ENCODE data around the gene TAGLN2.
A peak's percentile ranks its signal among the peaks of the same experiment; 100 is the strongest.

TAGLN2 gene

DNA sequence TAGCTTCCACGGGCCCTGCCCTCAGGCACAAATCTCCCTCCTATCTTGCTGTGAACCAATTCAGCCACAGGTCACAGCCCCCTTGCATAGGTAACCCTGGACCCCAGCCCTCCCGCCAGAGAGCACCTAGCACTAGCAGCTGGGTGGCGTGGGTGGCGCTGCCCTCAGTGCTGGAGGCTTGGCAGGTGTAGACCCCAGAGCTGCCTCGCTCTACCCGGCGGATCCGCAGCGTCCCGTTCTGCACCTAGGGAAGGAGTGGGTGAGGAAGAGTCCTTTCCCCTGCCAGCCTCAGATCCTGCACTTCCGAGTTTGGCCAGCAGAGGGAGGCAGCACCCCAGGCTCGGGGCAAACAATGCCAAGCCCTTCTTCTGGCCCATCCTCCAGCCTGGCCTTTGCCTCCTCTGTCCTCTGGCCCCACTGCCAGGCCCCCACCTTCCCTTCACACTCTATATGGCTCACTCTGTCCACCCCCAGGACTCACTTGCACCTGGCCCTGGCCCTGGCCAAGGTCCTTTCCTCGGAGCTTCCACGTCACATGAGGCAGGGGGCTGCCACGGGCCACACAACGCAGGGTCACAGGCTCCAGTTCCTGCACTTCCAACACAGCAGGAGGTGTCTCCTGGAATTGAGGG, 11.1 kb upstream of the TAGLN2 start:
- DNase-seq (ENCODE audit: low spot score) = peak; percentile 89
- TF ChIP-seq, protein P1, sequence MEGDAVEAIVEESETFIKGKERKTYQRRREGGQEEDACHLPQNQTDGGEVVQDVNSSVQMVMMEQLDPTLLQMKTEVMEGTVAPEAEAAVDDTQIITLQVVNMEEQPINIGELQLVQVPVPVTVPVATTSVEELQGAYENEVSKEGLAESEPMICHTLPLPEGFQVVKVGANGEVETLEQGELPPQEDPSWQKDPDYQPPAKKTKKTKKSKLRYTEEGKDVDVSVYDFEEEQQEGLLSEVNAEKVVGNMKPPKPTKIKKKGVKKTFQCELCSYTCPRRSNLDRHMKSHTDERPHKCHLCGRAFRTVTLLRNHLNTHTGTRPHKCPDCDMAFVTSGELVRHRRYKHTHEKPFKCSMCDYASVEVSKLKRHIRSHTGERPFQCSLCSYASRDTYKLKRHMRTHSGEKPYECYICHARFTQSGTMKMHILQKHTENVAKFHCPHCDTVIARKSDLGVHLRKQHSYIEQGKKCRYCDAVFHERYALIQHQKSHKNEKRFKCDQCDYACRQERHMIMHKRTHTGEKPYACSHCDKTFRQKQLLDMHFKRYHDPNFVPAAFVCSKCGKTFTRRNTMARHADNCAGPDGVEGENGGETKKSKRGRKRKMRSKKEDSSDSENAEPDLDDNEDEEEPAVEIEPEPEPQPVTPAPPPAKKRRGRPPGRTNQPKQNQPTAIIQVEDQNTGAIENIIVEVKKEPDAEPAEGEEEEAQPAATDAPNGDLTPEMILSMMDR (IDR thresholded peaks at IDR 0.05; ENCODE audit: borderline replicate concordance, control extremely low read depth, extremely low read depth, insufficient read depth, missing control alignments) = peak; percentile 94
- in situ Hi-C loops (cut with MboI; ENCODE audit: low sequenced_read_pairs, unreplicated experiment) = loop anchor here (10.0 kb wide), 1 partner anchor 68 kb away; no protein-coding TSS in a partner anchor

DNA sequence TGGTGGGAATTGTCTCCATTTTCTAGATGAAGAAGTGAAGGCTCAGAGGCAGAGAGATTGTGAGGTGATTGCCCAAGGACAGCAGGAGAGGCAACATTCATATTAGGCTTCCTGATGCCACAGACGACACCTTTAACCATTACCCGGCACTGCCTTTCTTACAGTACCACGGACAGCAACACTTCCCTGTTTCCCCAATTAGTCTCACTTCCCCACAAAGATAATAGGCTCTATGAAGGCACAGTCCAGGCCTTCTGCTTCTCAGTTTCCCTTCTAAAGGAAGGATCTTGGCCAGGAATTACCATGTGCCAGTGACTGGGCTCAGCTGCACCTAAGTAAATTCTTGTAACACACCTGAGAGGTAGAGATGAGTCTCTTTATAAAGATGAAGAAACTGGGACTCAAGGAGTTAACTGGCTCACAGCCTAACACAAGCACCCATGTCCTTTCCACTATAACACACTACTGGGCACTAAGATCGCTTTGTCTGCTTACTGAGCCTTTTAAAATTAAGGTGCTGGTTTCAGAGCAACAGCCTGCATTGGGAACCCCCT, 10.5 kb upstream of the TAGLN2 start:
- in situ Hi-C loops (cut with MboI; ENCODE audit: low sequenced_read_pairs, unreplicated experiment) = loop anchor here (10.0 kb wide), 1 partner anchor 69 kb away; no protein-coding TSS in a partner anchor
- peak; percentile 48 for DNase-seq (ENCODE audit: low spot score)
- TF ChIP-seq, protein P1 (IDR thresholded peaks at IDR 0.05; ENCODE audit: borderline replicate concordance, control extremely low read depth, extremely low read depth, insufficient read depth, missing control alignments) = no peak

DNA sequence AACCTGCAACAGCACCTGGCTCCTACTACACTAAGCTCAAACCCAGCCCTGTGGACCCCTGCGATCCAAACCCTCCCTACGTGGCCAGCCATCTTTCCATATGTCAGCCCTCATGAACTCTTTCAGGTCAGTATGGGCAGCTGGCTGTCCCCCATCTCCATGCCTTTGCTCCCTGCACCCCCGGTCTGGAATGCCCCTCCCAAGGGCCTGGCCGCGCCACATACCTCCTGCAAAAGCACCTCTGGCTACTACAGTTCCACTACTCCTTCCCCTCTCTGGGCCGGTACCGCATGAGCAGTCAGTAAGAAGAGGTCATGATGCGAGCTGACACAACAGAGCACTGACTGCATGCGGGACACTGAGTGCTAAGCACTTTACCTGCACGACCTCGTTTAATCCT, 10.0 kb upstream of the TAGLN2 start:
- TF ChIP-seq, protein P1 (IDR thresholded peaks at IDR 0.05; ENCODE audit: borderline replicate concordance, control extremely low read depth, extremely low read depth, insufficient read depth, missing control alignments) = no peak
- in situ Hi-C loops (cut with MboI; ENCODE audit: low sequenced_read_pairs, unreplicated experiment) = loop anchor here (10.0 kb wide), 1 partner anchor 69 kb away; no protein-coding TSS in a partner anchor
- DNase-seq (ENCODE audit: low spot score) = no peak

DNA sequence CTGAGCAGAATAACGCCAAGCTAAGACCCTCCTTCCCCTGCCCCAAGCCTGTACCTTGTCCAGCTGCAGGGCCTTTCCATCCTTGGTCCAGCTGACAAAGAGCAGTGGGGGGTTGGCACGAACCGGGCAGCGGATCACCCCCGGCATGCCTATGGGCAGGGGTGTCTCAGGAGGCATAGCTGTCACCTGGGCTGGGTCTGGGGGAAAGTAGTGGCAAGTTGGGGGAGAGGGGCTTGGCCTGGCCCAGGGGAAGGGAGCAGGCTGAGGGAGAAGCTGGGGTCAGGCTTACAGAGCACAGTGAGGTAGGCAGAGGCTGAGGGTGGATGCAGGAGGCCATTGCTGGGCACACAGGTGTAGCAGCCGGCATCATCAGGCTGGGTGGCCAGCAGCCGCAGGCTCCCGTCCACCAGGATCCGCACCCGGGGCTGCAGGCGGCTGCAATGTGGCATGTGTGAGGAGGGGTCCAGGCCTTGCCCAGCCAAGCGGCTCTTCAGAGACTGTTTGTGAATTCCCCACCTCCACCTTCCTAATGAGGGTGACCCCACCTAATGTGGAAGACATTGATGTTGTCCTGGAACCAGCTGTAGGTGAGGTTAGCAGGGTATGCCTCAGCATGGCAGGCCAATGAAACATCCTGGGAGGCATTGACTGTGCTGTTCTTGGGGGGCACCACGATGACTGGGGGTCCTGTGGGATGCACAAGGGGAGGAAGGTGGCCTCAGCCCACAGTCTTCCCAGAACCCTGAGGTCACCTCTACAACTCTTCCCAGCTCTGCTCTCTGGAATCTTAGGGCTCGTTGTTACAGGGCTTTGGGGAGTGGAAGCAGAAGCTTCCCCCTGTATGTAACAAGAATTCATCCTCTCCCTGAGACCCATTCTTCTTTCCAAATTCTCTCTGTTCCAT, 9.1 kb upstream of the TAGLN2 start:
- no peak for DNase-seq (ENCODE audit: low spot score)
- TF ChIP-seq, protein P1 (IDR thresholded peaks at IDR 0.05; ENCODE audit: borderline replicate concordance, control extremely low read depth, extremely low read depth, insufficient read depth, missing control alignments) = no peak
- in situ Hi-C loops (cut with MboI; ENCODE audit: low sequenced_read_pairs, unreplicated experiment) = loop anchor here (10.0 kb wide), 1 partner anchor 70 kb away; no protein-coding TSS in a partner anchor

DNA sequence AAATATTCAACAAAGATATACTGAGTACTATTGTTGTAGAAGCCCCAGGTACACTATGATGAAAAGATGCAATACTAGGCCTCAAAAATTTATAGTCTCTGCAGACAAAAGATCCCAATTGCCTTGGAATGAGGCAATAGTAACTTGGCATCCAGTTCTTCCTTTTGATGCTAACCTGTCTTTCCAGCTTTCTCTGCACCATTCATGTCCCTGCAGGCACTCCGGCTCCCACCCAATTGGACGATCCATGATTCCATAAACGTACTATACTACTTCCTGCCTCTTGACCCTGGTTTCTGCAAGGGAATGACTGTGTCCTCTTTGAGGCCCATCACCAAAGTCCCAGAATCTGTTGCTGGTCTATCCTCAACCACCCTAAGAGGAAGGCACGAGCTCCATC, 8.0 kb upstream of the TAGLN2 start:
- TF ChIP-seq, protein P1 (IDR thresholded peaks at IDR 0.05; ENCODE audit: borderline replicate concordance, control extremely low read depth, extremely low read depth, insufficient read depth, missing control alignments) = no peak
- in situ Hi-C loops (cut with MboI; ENCODE audit: low sequenced_read_pairs, unreplicated experiment) = loop anchor here (10.0 kb wide), 1 partner anchor 71 kb away; no protein-coding TSS in a partner anchor
- no peak for DNase-seq (ENCODE audit: low spot score)
